ENCODE results near the gene VTN.
"Not testable (repeated sequence)": the region's sequence is repeated elsewhere in the genome, so short reads cannot be mapped to it uniquely, and the experiment has no call there.

Gene VTN

GRCh38 chr17:28346199-28346580, 23.9 kb downstream of the VTN start:
- no peaks in the 10 kb centered on the region for H3K4me1 ChIP-seq (ENCODE audit: control insufficient read depth, low read depth, low read length)
- H3K9ac ChIP-seq (ENCODE audit: low read length): no peak overlapping the region
- H3K4me3 ChIP-seq (ENCODE audit: low read length): no peak overlapping the region
- H3K36me3 ChIP-seq (ENCODE audit: control insufficient read depth, low read depth, low read length): peaks cover 66% of the 10 kb centered on the region
- no peaks in the 10 kb centered on the region for H3K27me3 ChIP-seq (ENCODE audit: control insufficient read depth, insufficient read depth, low read length)
- H3K27ac ChIP-seq (ENCODE audit: low read length): no peak overlapping the region
- no peaks in the 10 kb centered on the region for H3K9me3 ChIP-seq (ENCODE audit: control insufficient read depth, low read depth, low read length)

- H3K36me3 ChIP-seq (ENCODE audit: control insufficient read depth, low read depth, low read length): peaks cover 61% of the 10 kb centered on the region
- no peak overlapping the region for H3K9ac ChIP-seq (ENCODE audit: low read length)
- no peak overlapping the region for H3K27ac ChIP-seq (ENCODE audit: low read length)
- no peaks in the 10 kb centered on the region for H3K4me1 ChIP-seq (ENCODE audit: control insufficient read depth, low read depth, low read length)
- no peak overlapping the region for H3K4me3 ChIP-seq (ENCODE audit: low read length)
- H3K9me3 ChIP-seq (ENCODE audit: control insufficient read depth, low read depth, low read length): no peaks in the 10 kb centered on the region
- H3K27me3 ChIP-seq (ENCODE audit: control insufficient read depth, insufficient read depth, low read length): no peaks in the 10 kb centered on the region
Observed at GRCh38 chr17:28345419-28346198, 24.5 kb downstream of the VTN start.

- no peaks in the 10 kb centered on the region for H3K27me3 ChIP-seq (ENCODE audit: control insufficient read depth, insufficient read depth, low read length)
- H3K27ac ChIP-seq (ENCODE audit: low read length): no peak overlapping the region
- H3K4me3 ChIP-seq (ENCODE audit: low read length): no peak overlapping the region
- peaks cover 50% of the 10 kb centered on the region for H3K36me3 ChIP-seq (ENCODE audit: control insufficient read depth, low read depth, low read length)
- no peaks in the 10 kb centered on the region for H3K4me1 ChIP-seq (ENCODE audit: control insufficient read depth, low read depth, low read length)
- no peaks in the 10 kb centered on the region for H3K9me3 ChIP-seq (ENCODE audit: control insufficient read depth, low read depth, low read length)
- no peak overlapping the region for H3K9ac ChIP-seq (ENCODE audit: low read length)
Observed at GRCh38 chr17:28344435-28344901, 25.6 kb downstream of the VTN start.

GRCh38 chr17:28344011-28344410, 26.1 kb downstream of the VTN start:
- Histone ChIP-seq H3K4me3 (ENCODE audit: low read length) (no peak overlapping the region), H3K36me3 (ENCODE audit: control insufficient read depth, low read depth, low read length) (peaks cover 49% of the 10 kb centered on the region), H3K4me1 (ENCODE audit: control insufficient read depth, low read depth, low read length) (no peaks in the 10 kb centered on the region), H3K9ac (ENCODE audit: low read length) (no peak overlapping the region), H3K9me3 (ENCODE audit: control insufficient read depth, low read depth, low read length) (no peaks in the 10 kb centered on the region), H3K27me3 (ENCODE audit: control insufficient read depth, insufficient read depth, low read length) (no peaks in the 10 kb centered on the region), H3K27ac (ENCODE audit: low read length) (no peak overlapping the region)

- no peaks in the 10 kb centered on the region for H3K27me3 ChIP-seq (ENCODE audit: control insufficient read depth, insufficient read depth, low read length)
- H3K4me3 ChIP-seq (ENCODE audit: low read length): no peak overlapping the region
- no peak overlapping the region for H3K27ac ChIP-seq (ENCODE audit: low read length)
- peaks cover 44% of the 10 kb centered on the region for H3K36me3 ChIP-seq (ENCODE audit: control insufficient read depth, low read depth, low read length)
- H3K9me3 ChIP-seq (ENCODE audit: control insufficient read depth, low read depth, low read length): no peaks in the 10 kb centered on the region
- no peaks in the 10 kb centered on the region for H3K4me1 ChIP-seq (ENCODE audit: control insufficient read depth, low read depth, low read length)
- no peak overlapping the region for H3K9ac ChIP-seq (ENCODE audit: low read length)
Observed at GRCh38 chr17:28343491-28343932, 26.6 kb downstream of the VTN start.

- Histone ChIP-seq H3K4me1 (ENCODE audit: control insufficient read depth, low read depth, low read length) (no peaks in the 10 kb centered on the region), H3K9ac (ENCODE audit: low read length) (no peak overlapping the region), H3K4me3 (ENCODE audit: low read length) (no peak overlapping the region), H3K27ac (ENCODE audit: low read length) (no peak overlapping the region), H3K27me3 (ENCODE audit: control insufficient read depth, insufficient read depth, low read length) (no peaks in the 10 kb centered on the region), H3K9me3 (ENCODE audit: control insufficient read depth, low read depth, low read length) (no peaks in the 10 kb centered on the region), H3K36me3 (ENCODE audit: control insufficient read depth, low read depth, low read length) (peaks cover 34% of the 10 kb centered on the region)
Observed at GRCh38 chr17:28342313-28342712, 27.8 kb downstream of the VTN start.

- Histone ChIP-seq H3K4me3 (ENCODE audit: low read length) (no peak overlapping the region), H3K9me3 (ENCODE audit: control insufficient read depth, low read depth, low read length) (no peaks in the 10 kb centered on the region), H3K27ac (ENCODE audit: low read length) (no peak overlapping the region), H3K4me1 (ENCODE audit: control insufficient read depth, low read depth, low read length) (peaks cover 6% of the 10 kb centered on the region), H3K9ac (ENCODE audit: low read length) (no peak overlapping the region), H3K36me3 (ENCODE audit: control insufficient read depth, low read depth, low read length) (peaks cover 27% of the 10 kb centered on the region), H3K27me3 (ENCODE audit: control insufficient read depth, insufficient read depth, low read length) (no peaks in the 10 kb centered on the region)
Observed at GRCh38 chr17:28341516-28341915, 28.6 kb downstream of the VTN start.

- H3K9me3 ChIP-seq (ENCODE audit: control insufficient read depth, low read depth, low read length): no peaks in the 10 kb centered on the region
- H3K4me1 ChIP-seq (ENCODE audit: control insufficient read depth, low read depth, low read length): peaks cover 9% of the 10 kb centered on the region
- H3K36me3 ChIP-seq (ENCODE audit: control insufficient read depth, low read depth, low read length): peaks cover 18% of the 10 kb centered on the region
- no peaks in the 10 kb centered on the region for H3K27me3 ChIP-seq (ENCODE audit: control insufficient read depth, insufficient read depth, low read length)
- H3K27ac ChIP-seq (ENCODE audit: low read length): no peak overlapping the region
- no peak overlapping the region for H3K4me3 ChIP-seq (ENCODE audit: low read length)
- no peak overlapping the region for H3K9ac ChIP-seq (ENCODE audit: low read length)
Observed at GRCh38 chr17:28340374-28340773, 29.7 kb downstream of the VTN start.

GRCh38 chr17:28339431-28339830, 30.7 kb downstream of the VTN start:
- H3K27me3 ChIP-seq (ENCODE audit: control insufficient read depth, insufficient read depth, low read length): no peaks in the 10 kb centered on the region
- H3K36me3 ChIP-seq (ENCODE audit: control insufficient read depth, low read depth, low read length): peaks cover 12% of the 10 kb centered on the region
- peaks cover 9% of the 10 kb centered on the region for H3K4me1 ChIP-seq (ENCODE audit: control insufficient read depth, low read depth, low read length)
- no peak overlapping the region for H3K27ac ChIP-seq (ENCODE audit: low read length)
- no peak overlapping the region for H3K9ac ChIP-seq (ENCODE audit: low read length)
- no peaks in the 10 kb centered on the region for H3K9me3 ChIP-seq (ENCODE audit: control insufficient read depth, low read depth, low read length)
- no peak overlapping the region for H3K4me3 ChIP-seq (ENCODE audit: low read length)

- H3K9me3 ChIP-seq (ENCODE audit: control insufficient read depth, low read depth, low read length); H3K27me3 ChIP-seq (ENCODE audit: control insufficient read depth, insufficient read depth, low read length); H3K4me3 ChIP-seq (ENCODE audit: low read length); H3K4me1 ChIP-seq (ENCODE audit: control insufficient read depth, low read depth, low read length); H3K9ac ChIP-seq (ENCODE audit: low read length); H3K27ac ChIP-seq (ENCODE audit: low read length): not testable (repeated sequence)
- peaks cover 12% of the 10 kb centered on the region for H3K36me3 ChIP-seq (ENCODE audit: control insufficient read depth, low read depth, low read length)
Observed at GRCh38 chr17:28338769-28339212, 31.3 kb downstream of the VTN start.

GRCh38 chr17:28338056-28338768, 31.9 kb downstream of the VTN start:
- Histone ChIP-seq H3K9ac (ENCODE audit: low read length) (no peak overlapping the region), H3K9me3 (ENCODE audit: control insufficient read depth, low read depth, low read length) (no peaks in the 10 kb centered on the region), H3K4me3 (ENCODE audit: low read length) (no peak overlapping the region), H3K27ac (ENCODE audit: low read length) (no peak overlapping the region), H3K36me3 (ENCODE audit: control insufficient read depth, low read depth, low read length) (peaks cover 12% of the 10 kb centered on the region), H3K27me3 (ENCODE audit: control insufficient read depth, insufficient read depth, low read length) (no peaks in the 10 kb centered on the region), H3K4me1 (ENCODE audit: control insufficient read depth, low read depth, low read length) (peaks cover 9% of the 10 kb centered on the region)
